ENCODE measurements around the gene MEX3B.

DNA sequence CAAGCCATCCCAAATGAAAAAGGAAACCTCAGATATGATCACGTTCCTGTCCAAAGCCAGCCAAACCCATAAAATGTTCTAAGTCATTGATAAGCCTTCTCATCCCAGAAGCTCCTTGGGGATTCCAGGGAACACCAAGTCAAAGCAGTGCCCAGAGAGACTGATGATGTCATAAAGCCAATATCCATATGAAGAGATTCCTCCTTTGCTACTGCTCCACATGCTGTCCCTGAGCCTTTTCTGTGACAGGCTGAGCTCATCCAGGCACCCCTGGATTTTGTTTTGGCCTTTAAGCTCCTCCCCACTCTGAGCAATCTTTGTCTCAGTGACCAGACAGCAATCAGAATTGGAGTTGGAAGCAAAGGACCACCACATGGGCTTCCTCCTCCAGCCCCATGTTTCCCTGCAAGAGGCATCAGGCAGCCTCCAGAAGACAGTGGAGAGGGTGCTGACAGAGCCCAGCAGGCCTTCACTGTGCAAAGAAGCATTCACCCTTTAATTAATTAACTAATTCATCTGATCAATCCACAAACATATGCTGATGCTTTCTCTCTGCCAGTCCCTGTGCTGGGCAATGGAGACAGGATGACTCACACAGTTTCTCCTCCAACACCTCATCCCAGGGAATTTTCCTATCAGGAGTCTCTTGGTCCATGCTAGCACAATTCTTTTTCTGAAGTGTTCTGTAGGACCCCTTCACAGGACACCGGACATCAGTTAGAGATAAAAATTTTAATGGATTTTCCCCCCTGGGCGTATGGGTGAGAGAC is 25.0 kb downstream of the MEX3B start:
- TF ChIP-seq, protein P1, sequence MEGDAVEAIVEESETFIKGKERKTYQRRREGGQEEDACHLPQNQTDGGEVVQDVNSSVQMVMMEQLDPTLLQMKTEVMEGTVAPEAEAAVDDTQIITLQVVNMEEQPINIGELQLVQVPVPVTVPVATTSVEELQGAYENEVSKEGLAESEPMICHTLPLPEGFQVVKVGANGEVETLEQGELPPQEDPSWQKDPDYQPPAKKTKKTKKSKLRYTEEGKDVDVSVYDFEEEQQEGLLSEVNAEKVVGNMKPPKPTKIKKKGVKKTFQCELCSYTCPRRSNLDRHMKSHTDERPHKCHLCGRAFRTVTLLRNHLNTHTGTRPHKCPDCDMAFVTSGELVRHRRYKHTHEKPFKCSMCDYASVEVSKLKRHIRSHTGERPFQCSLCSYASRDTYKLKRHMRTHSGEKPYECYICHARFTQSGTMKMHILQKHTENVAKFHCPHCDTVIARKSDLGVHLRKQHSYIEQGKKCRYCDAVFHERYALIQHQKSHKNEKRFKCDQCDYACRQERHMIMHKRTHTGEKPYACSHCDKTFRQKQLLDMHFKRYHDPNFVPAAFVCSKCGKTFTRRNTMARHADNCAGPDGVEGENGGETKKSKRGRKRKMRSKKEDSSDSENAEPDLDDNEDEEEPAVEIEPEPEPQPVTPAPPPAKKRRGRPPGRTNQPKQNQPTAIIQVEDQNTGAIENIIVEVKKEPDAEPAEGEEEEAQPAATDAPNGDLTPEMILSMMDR (IDR thresholded peaks at IDR 0.05), result no peak
- no peak for TF ChIP-seq POLR2A (IDR thresholded peaks at IDR 0.05)

Data from esophagus squamous epithelium (tissue), 4 donors.